Upper lobe of left lung (tissue), 6 donors: ENCODE results near the gene DMD. TPM values are rescaled to one million over a fixed set of nuclear protein-coding genes. Genes with fewer than 3 reads are reported as not detected.

Source experiments
- ATAC-seq, 2 donors: fragments of 200-7000 bp; cut with Tn5 transposase; one replicate each; pipeline ENCODE4 v1.9.1; 2022; ENCODE audit warnings: mild to moderate bottlenecking in 2 of 2, moderate library complexity in 2 of 2; ENCODE audit not compliant: low FRiP score in 2 of 2
- DNase-seq, 2 donors: peaks; one replicate each; pipeline ENCODE4 v3.0.0-alpha.2; 2019 to 2020
- H3K27ac ChIP-seq, 4 donors: fragments of 200-600 bp; sonication (generic); one replicate each; pipeline ENCODE4 v1.5.1; 2016 to 2019
- H3K27me3 ChIP-seq, 4 donors: fragments of 200-600 bp; sonication (generic); one replicate each; pipeline ENCODE4 v1.5.1; 2017 to 2019
- H3K36me3 ChIP-seq, 4 donors: fragments of 200-600 bp; sonication (generic); one replicate each; pipeline ENCODE4 v1.5.1; 2016 to 2019
- H3K4me1 ChIP-seq, 4 donors: fragments of 200-600 bp; sonication (generic); one replicate each; pipeline ENCODE4 v1.5.1; 2018 to 2019
- H3K4me3 ChIP-seq, 4 donors: fragments of 200-600 bp; sonication (generic); one replicate each; pipeline ENCODE4 v1.5.1; 2017 to 2019; ENCODE audit warnings: mild to moderate bottlenecking in 2 of 4, moderate library complexity in 1 of 4
- H3K9me3 ChIP-seq, 4 donors: fragments of 200-600 bp; sonication (generic); one replicate each; pipeline ENCODE4 v1.5.1; 2018 to 2019
- CTCF ChIP-seq, 6 experiments: fragments of 450-650 bp in 4 of 6; fragments of 200-600 bp in 2 of 6; sonication (generic) in 2 of 6; IDR thresholded peaks; one replicate each; pipeline ENCODE4 v1.5.1; 2016 to 2019; ENCODE audit warnings: antibody characterized with exemption in 6 of 6
- EP300 ChIP-seq, 4 donors: sonication (generic); formaldehyde crosslinking; IDR thresholded peaks; one replicate each; pipeline ENCODE4 v1.5.1; 2017; ENCODE audit warnings: antibody characterized with exemption in 4 of 4, control low read depth in 2 of 4
- POLR2A ChIP-seq, 4 donors: fragments of 450-650 bp; IDR thresholded peaks; one replicate each; pipeline ENCODE4 v1.5.1; 2016 to 2017; ENCODE audit warnings: antibody characterized with exemption in 4 of 4, mild to moderate bottlenecking in 2 of 4
- POLR2AphosphoS5 ChIP-seq, 2 donors: sonication (generic); formaldehyde crosslinking; IDR thresholded peaks; one replicate each; pipeline ENCODE4 v1.5.1; 2017; ENCODE audit warnings: antibody characterized with exemption in 2 of 2
- WGBS, 2 donors: methylation state at CpG; one replicate each; pipeline ENCODE4 v1.1.5; 2017 to 2018; 5-methylcytosine and 5-hydroxymethylcytosine counted together
- total RNA-seq, 6 donors: library from RNA; depleted of rRNA in 4 of 6; stranded (reverse); fragments of >200 nt in 4 of 6; gene quantifications; one replicate each; pipeline versions ENCODE4 v1.1.0 to v1.2.1, GENCODE V29; 2016 to 2021
- donor health status: DM: no; HTN: no; CAD: no; lungs with moderate emphysema.
- donor health status: DM: no; HTN: yes; CAD: no; lungs with severe emphysema.

Gene DMD
- total RNA-seq, 6 donors from 2014 or later = 12.5 to 37.0 (median 24.0) TPM

DNA sequence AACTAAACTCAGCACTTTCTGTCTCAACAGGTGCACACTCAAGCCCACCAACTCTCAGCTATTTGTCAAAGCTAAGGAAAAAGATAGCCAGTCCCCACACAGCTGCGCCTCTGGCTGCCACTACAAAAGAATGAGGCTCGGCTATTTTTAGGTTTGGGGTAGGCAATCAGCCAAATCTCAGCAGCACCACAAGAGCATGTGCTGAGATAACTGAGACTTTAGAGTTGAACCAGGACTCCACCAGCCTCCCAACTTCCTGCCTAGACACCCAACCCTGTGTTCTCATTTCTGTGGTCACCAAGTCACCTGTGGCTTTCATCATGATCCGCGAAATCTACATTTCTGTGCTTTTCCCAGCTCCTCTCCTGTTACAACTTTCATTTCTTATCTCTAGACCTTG lies 28.0 kb downstream of the DMD start:
- ATAC-seq (no peak), DNase-seq (peak in 1 of 2 donors; percentile 36)
- Histone ChIP-seq H3K4me3 (no peak overlapping the region), H3K4me1 (no peaks in the 10 kb centered on the region), H3K36me3 (no peaks in the 10 kb centered on the region), H3K27ac (no peak overlapping the region), H3K9me3 (no peaks in the 10 kb centered on the region), H3K27me3 (no peaks in the 10 kb centered on the region)
- TF ChIP-seq POLR2A (IDR thresholded peaks at IDR 0.05) = no peak
- no peak for TF ChIP-seq POLR2AphosphoS5 (IDR thresholded peaks at IDR 0.05)
- TF ChIP-seq CTCF (IDR thresholded peaks at IDR 0.05) = no peak
- TF ChIP-seq EP300 (IDR thresholded peaks at IDR 0.05) = no peak
- WGBS, 2 donors = 23 to 42% methylated on average over 4 of the region's 4 CpGs

DNA sequence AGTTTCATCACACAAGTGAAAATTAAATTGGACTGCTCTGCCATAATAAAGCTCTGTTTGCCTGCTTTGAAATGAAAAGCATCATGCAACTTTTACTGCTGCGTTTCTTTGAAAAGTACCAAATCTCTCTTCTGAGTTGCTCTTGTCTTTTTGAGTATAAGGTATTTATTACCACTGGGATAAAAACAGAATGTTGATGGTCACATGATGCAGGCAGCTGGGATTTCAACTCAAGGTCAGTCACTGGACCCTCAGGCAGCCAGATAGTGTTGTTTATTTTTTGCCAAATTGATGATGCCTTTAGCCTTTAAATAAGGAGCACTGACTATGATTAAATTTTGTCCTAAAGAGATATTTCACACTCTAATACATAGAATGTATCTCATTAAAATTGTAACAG lies 32.7 kb downstream of the DMD start:
- H3K4me1 ChIP-seq = no peaks in the 10 kb centered on the region
- no peaks in the 10 kb centered on the region for H3K27me3 ChIP-seq
- no peaks in the 10 kb centered on the region for H3K36me3 ChIP-seq
- no peaks in the 10 kb centered on the region for H3K9me3 ChIP-seq
- WGBS, 2 donors = 69 to 79% methylated on average over 1 of the region's 1 CpG
- no peak overlapping the region for H3K27ac ChIP-seq
- ATAC-seq (no peak), DNase-seq (no peak)
- TF ChIP-seq POLR2AphosphoS5 (IDR thresholded peaks at IDR 0.05) (no peak), EP300 (IDR thresholded peaks at IDR 0.05) (no peak), POLR2A (IDR thresholded peaks at IDR 0.05) (no peak), CTCF (IDR thresholded peaks at IDR 0.05) (no peak)
- no peak overlapping the region for H3K4me3 ChIP-seq

DNA sequence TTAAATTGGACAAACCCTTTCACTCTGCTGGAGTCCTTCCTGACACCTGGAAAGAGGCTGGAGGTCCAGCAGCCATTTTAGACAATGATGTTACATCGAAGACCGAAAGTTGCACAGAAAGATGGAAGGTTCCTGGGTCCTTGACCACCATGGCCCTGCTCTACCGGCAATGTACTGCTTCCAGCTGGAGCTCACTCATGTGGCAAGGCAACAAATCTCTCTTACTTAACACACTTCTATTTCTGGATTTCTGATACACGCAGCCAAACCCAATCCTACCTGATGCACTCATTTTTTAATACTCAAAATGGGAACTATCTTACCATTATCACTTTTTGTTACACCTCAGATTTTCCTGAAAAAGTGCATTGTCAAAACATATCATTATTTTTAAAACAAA lies 33.1 kb downstream of the DMD start:
- WGBS, 2 donors = 91 to 100% methylated on average over 4 of the region's 4 CpGs
- Histone ChIP-seq H3K27ac (no peak overlapping the region), H3K4me1 (no peaks in the 10 kb centered on the region), H3K36me3 (no peaks in the 10 kb centered on the region), H3K9me3 (no peaks in the 10 kb centered on the region), H3K4me3 (no peak overlapping the region), H3K27me3 (no peaks in the 10 kb centered on the region)
- ATAC-seq (no peak), DNase-seq (no peak)
- TF ChIP-seq POLR2A (IDR thresholded peaks at IDR 0.05) (no peak), CTCF (IDR thresholded peaks at IDR 0.05) (no peak), EP300 (IDR thresholded peaks at IDR 0.05) (no peak), POLR2AphosphoS5 (IDR thresholded peaks at IDR 0.05) (no peak)

DNA sequence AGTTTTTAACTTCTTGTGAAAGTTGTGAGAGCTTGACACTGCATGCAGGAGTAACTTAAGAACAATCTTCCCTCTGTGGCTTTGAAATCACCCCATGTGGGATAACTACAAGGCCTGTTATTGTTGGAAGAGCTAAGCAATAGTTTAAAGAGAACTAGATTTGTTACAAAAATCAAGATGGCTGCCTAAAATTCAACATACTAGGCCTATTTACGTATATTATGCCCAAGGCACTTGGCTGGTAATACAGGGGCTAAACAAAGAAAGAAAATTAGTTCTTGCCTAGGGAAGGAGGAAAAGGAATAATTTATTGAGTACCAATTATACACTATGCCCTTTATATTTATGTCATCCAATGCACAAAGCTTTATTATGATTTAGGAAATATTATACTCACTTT lies 36.1 kb downstream of the DMD start:
- TF ChIP-seq POLR2A (IDR thresholded peaks at IDR 0.05) (no peak), EP300 (IDR thresholded peaks at IDR 0.05) (no peak), CTCF (IDR thresholded peaks at IDR 0.05) (no peak), POLR2AphosphoS5 (IDR thresholded peaks at IDR 0.05) (no peak)
- H3K27ac ChIP-seq = no peak overlapping the region
- H3K4me1 ChIP-seq = no peaks in the 10 kb centered on the region
- H3K9me3 ChIP-seq = no peaks in the 10 kb centered on the region
- H3K4me3 ChIP-seq = no peak overlapping the region
- H3K27me3 ChIP-seq = no peaks in the 10 kb centered on the region
- H3K36me3 ChIP-seq = no peaks in the 10 kb centered on the region
- 73 to 80% methylated on average over 1 of the region's 1 CpG for WGBS, 2 donors
- ATAC-seq (no peak), DNase-seq (no peak)

- Histone ChIP-seq H3K4me3 (no peak overlapping the region), H3K9me3 (no peaks in the 10 kb centered on the region), H3K4me1 (no peaks in the 10 kb centered on the region), H3K36me3 (no peaks in the 10 kb centered on the region), H3K27ac (no peak overlapping the region), H3K27me3 (no peaks in the 10 kb centered on the region)
- WGBS, 2 donors = 81 to 95% methylated on average over 2 of the region's 2 CpGs
- ATAC-seq (no peak), DNase-seq (no peak)
- TF ChIP-seq POLR2AphosphoS5 (IDR thresholded peaks at IDR 0.05) = no peak
- TF ChIP-seq CTCF (IDR thresholded peaks at IDR 0.05) = no peak
- no peak for TF ChIP-seq EP300 (IDR thresholded peaks at IDR 0.05)
- TF ChIP-seq POLR2A (IDR thresholded peaks at IDR 0.05) = no peak
Observed at GRCh38 chrX:33171041-33171440, 40.3 kb downstream of the DMD start.
